ENCODE results near the gene SUN5. TPM values are rescaled to one million over a fixed set of nuclear protein-coding genes. Genes with fewer than 3 reads are reported as not detected.

The SUN5 gene
- total RNA-seq, 4 donors from 2014 or later: not detected

DNA sequence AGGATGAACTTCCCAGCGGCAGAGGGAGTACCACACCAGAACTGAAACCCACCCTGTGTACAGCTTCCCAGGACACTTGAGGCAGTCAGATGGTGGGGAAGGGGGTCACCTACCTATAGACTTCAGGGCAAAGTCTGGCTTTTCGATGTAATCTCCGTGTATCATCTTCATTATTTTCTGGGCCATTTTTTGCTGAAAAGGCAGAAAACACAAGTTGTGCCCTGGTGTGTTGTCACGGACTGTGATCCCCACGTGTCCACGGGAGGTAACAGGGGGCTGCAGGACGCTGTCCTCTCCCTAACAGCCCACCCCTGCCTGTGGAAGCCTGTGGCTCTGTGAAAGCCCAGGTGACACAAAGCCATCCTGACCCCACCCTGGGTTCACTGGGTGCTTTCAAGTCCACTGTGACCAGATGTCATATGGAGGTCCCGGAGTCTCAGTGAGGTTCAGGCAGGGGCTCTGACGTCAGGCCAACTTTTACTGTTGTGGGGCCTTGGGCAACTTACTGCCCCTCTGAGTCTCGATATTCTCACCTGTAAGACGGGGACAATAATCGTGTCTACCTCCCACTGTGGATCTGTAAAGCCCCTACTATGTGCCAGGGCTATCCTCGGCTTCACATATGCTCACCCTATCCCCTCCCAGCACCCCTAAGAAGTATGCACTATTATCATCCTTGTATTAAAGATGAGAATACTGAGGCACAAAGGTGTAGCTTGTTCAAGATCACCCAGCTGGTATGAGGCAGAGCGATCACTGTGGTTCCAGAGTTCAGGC, 14.5 kb downstream of the SUN5 start:
- H3K36me3 ChIP-seq: no peaks in the 10 kb centered on the region
- H3K9me3 ChIP-seq: no peaks in the 10 kb centered on the region
- H3K27me3 ChIP-seq: no peaks in the 10 kb centered on the region
- H3K4me3 ChIP-seq (replicated peaks in 1 of 3): no peak overlapping the region
- no peaks in the 10 kb centered on the region for H3K4me1 ChIP-seq
- no peak for TF ChIP-seq POLR2A (IDR thresholded peaks at IDR 0.05)
- TF ChIP-seq, protein P1, sequence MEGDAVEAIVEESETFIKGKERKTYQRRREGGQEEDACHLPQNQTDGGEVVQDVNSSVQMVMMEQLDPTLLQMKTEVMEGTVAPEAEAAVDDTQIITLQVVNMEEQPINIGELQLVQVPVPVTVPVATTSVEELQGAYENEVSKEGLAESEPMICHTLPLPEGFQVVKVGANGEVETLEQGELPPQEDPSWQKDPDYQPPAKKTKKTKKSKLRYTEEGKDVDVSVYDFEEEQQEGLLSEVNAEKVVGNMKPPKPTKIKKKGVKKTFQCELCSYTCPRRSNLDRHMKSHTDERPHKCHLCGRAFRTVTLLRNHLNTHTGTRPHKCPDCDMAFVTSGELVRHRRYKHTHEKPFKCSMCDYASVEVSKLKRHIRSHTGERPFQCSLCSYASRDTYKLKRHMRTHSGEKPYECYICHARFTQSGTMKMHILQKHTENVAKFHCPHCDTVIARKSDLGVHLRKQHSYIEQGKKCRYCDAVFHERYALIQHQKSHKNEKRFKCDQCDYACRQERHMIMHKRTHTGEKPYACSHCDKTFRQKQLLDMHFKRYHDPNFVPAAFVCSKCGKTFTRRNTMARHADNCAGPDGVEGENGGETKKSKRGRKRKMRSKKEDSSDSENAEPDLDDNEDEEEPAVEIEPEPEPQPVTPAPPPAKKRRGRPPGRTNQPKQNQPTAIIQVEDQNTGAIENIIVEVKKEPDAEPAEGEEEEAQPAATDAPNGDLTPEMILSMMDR (IDR thresholded peaks at IDR 0.05): no peak
- intact Hi-C loops (cut with DNase I): no loop called here
- WGBS, 2 donors: 93% methylated on average over 12 to 14 of the region's 14 CpGs
- H3K27ac ChIP-seq: no peak overlapping the region
- no peak for DNase-seq

DNA sequence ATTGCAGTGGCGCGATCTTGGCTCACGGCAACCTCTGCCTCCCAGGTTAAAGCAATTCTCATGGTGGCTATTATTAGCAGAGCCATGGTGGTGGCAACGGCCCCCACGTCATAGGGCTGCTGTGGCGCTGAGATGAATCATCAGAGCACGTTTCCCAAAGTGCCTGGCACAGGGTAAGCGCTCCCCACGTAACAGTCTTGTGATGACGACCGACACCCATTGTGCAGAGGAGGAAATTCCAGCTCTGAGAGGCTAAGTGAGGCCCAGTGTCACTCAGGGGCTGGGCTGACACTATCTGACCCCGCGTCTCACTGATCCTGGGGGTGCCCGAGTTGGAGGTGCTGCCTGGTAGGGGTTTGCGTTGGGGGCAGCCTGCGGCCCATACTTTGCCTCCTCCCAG, 16.2 kb downstream of the SUN5 start:
- TF ChIP-seq POLR2A (IDR thresholded peaks at IDR 0.05): no peak
- TF ChIP-seq, protein P1 (IDR thresholded peaks at IDR 0.05): no peak
- no peaks in the 10 kb centered on the region for H3K27me3 ChIP-seq
- intact Hi-C loops (cut with DNase I): no loop called here
- WGBS, 2 donors: 86 to 89% methylated on average over 10 to 16 of the region's 16 CpGs
- H3K27ac ChIP-seq: no peak overlapping the region
- H3K36me3 ChIP-seq: no peaks in the 10 kb centered on the region
- no peak overlapping the region for H3K4me3 ChIP-seq (replicated peaks in 1 of 3)
- DNase-seq: no peak
- no peaks in the 10 kb centered on the region for H3K9me3 ChIP-seq
- peaks cover under 1 to 2% of the 10 kb centered on the region in 2 donors for H3K4me1 ChIP-seq

DNA sequence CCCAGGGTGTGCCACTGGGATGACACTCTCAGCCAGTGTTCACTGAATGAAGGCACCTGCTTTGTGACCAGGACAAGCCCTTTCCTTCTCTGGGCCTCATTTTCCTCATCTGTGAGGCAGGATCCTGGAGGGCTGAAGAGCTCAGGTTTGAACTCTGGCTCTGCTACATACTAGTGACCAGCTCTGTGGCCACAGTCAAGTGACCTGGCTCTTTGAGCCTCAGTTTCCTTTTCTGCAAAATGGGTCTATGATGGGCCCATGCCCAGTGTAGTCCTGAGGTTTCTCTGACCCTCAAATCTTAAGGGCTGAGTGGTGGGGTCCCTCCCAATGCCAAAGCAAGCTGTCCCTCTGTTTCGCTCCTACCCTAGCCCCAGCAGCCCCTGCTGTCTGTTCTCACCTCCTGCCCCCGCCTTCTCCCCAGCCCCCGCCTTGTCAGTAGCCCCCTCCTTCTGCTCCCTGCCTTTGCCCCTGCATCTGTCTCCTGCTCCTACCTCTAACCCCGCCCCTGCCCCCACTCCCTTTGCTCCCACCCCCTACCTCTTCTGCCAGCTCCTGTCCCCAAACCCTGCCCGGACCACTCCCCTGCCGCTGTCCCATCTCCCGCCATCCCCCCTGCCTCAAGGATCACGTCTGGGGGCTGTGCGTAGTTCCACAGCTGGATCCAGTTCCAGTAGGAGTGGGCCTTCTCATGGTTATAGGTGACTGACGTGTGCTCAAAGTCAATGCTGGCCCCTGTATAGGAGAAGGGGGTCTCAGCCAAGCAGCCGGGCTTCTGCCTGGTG, 17.0 kb downstream of the SUN5 start:
- Histone ChIP-seq H3K4me3 (replicated peaks in 1 of 3) (no peak overlapping the region), H3K27ac (no peak overlapping the region), H3K4me1 (peaks cover 6 to 8% of the 10 kb centered on the region in 2 donors), H3K36me3 (no peaks in the 10 kb centered on the region), H3K9me3 (no peaks in the 10 kb centered on the region), H3K27me3 (no peaks in the 10 kb centered on the region)
- intact Hi-C loops (cut with DNase I): no loop called here
- WGBS, 2 donors: 84 to 92% methylated on average over 11 of the region's 11 CpGs
- no peak for DNase-seq
- no peak for TF ChIP-seq POLR2A (IDR thresholded peaks at IDR 0.05)

DNA sequence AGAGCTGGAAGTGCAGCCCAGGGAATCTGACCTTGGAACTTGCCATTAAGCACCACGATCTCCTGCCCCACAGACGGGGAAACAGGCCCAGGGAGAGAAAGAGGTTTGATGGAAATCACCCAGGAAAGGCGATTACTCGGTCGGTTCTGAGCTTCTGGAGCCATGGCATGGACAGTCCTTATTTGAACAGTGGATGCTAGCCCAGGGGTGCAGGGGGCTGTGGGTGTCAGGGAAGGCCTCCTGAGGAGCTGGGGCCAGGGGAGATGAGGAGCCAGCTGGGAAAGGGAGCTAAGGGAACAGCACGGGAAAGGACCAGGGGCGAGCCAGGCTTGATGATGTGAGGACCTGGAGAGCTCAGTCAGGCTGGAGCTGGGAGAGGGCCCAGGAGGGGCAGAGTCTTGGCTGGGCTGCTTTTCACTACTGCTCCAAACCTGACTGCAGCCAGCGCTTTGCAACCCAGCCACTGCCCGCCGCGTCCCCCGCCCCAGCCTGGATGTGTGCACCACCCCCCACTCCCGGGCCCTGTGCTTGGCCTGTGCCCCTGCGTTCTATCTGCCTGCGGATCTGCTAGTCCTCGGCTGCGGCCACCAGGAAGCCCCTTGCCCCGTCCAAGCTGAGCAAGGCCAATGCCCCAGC, 17.8 kb downstream of the SUN5 start:
- Histone ChIP-seq H3K4me3 (replicated peaks in 1 of 3) (no peak overlapping the region), H3K36me3 (no peaks in the 10 kb centered on the region), H3K27ac (no peak overlapping the region), H3K9me3 (no peaks in the 10 kb centered on the region), H3K27me3 (no peaks in the 10 kb centered on the region), H3K4me1 (peaks cover 6 to 8% of the 10 kb centered on the region in 2 donors)
- WGBS, 2 donors: 82 to 84% methylated on average over 18 of the region's 18 CpGs
- intact Hi-C loops (cut with DNase I): no loop called here
- no peak for TF ChIP-seq POLR2A (IDR thresholded peaks at IDR 0.05)
- TF ChIP-seq, protein P1 (IDR thresholded peaks at IDR 0.05): no peak
- no peak for DNase-seq

DNA sequence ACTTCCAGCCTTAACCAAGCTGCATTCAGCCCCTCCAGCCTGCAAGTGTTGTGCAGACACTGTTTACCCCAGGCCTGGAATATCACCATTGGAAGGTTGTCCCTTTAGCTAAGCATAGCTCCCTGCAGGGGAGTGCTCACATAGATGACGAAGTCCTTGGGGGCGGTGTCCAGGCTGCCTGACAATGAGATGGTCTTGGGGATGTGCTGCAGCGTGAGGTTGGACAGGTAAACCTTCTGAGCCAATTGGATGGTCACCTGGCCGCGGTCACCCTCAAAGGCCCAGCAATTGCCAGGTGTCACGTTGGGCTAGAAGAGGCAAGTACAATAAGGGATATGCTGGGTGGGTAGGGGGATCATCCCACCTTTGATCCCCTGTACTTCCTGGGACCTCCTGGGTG, 18.6 kb downstream of the SUN5 start:
- peaks cover 6 to 8% of the 10 kb centered on the region in 2 donors for H3K4me1 ChIP-seq
- 92 to 97% methylated on average over 5 to 6 of the region's 6 CpGs for WGBS, 2 donors
- no peak overlapping the region for H3K4me3 ChIP-seq (replicated peaks in 1 of 3)
- no peaks in the 10 kb centered on the region for H3K27me3 ChIP-seq
- TF ChIP-seq, protein P1 (IDR thresholded peaks at IDR 0.05): no peak
- no peak for TF ChIP-seq POLR2A (IDR thresholded peaks at IDR 0.05)
- DNase-seq: no peak
- no peak overlapping the region for H3K27ac ChIP-seq
- intact Hi-C loops (cut with DNase I): no loop called here
- H3K36me3 ChIP-seq: no peaks in the 10 kb centered on the region
- H3K9me3 ChIP-seq: no peaks in the 10 kb centered on the region
